Measurements from ENCODE around the gene HSF4. TPM values are rescaled to one million over a fixed set of nuclear protein-coding genes. Genes with fewer than 3 reads are reported as not detected.
A peak's percentile ranks its signal among the peaks of the same experiment; 100 is the strongest.

HSF4 gene
- total RNA-seq, 1 experiment from 2014 or later, result 1.2 TPM

DNA sequence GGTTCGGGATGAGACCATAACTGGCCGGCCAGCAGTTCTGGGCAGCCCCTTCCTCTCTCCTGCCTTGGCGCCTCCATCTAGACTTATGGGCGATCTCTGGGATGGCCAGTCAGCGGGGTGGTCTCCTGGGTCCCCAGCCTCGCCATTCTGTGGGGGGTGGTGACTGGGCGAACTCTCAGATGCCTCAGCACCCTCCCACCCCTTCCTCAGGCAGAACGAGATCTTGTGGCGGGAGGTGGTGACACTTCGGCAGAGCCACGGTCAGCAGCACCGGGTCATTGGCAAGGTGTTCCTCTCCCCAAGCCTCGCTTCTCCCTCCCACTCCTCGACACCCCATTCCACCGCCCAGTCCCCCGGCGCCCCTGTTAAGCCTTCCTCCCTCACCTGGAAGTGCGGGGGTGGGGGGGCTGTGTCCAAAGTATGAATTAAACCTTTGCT lies 1.6 kb downstream of the HSF4 start:
- H3K4ac ChIP-seq (ENCODE audit: low read depth, low read length), result no peak overlapping the region
- H3K23ac ChIP-seq (ENCODE audit: insufficient read length, low read depth, low read length), result no peak overlapping the region
- no peaks in the 10 kb centered on the region for H3K79me2 ChIP-seq (ENCODE audit: insufficient read depth, low read length)
- H2BK12ac ChIP-seq (ENCODE audit: insufficient read length, low read depth, low read length), result no peak overlapping the region
- DNase-seq, result no peak
- no peak overlapping the region for H2BK20ac ChIP-seq (ENCODE audit: low read depth, low read length, poor library complexity, severe bottlenecking)
- H3K4me1 ChIP-seq (ENCODE audit: insufficient read depth, low read length), result peaks cover 2% of the 10 kb centered on the region; the same call in 1 of the 2 replicates
- H3K27ac ChIP-seq (ENCODE audit: insufficient read length, low read depth, low read length), result no peak overlapping the region
- no peak overlapping the region for H2BK5ac ChIP-seq (ENCODE audit: insufficient read length, low read length)
- no peak overlapping the region for H3K9ac ChIP-seq (ENCODE audit: extremely low read depth, insufficient read length, low read length)
- no peaks in the 10 kb centered on the region for H3K9me3 ChIP-seq (ENCODE audit: control insufficient read depth, low read depth, low read length)
- H3K23me2 ChIP-seq (ENCODE audit: insufficient read length, low read depth, low read length, poor library complexity, severe bottlenecking), result peaks cover 14% of the 10 kb centered on the region
- H3K18ac ChIP-seq (ENCODE audit: insufficient read length, low read depth, low read length), result no peak overlapping the region
- H4K20me1 ChIP-seq (ENCODE audit: control insufficient read depth, insufficient read depth, insufficient read length), result no peaks in the 10 kb centered on the region
- TF ChIP-seq, protein P1, sequence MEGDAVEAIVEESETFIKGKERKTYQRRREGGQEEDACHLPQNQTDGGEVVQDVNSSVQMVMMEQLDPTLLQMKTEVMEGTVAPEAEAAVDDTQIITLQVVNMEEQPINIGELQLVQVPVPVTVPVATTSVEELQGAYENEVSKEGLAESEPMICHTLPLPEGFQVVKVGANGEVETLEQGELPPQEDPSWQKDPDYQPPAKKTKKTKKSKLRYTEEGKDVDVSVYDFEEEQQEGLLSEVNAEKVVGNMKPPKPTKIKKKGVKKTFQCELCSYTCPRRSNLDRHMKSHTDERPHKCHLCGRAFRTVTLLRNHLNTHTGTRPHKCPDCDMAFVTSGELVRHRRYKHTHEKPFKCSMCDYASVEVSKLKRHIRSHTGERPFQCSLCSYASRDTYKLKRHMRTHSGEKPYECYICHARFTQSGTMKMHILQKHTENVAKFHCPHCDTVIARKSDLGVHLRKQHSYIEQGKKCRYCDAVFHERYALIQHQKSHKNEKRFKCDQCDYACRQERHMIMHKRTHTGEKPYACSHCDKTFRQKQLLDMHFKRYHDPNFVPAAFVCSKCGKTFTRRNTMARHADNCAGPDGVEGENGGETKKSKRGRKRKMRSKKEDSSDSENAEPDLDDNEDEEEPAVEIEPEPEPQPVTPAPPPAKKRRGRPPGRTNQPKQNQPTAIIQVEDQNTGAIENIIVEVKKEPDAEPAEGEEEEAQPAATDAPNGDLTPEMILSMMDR (conservative IDR thresholded peaks at IDR 0.05), result no peak
- H3K79me1 ChIP-seq (ENCODE audit: insufficient read depth, low read depth, low read length, poor library complexity, severe bottlenecking), result no peaks in the 10 kb centered on the region
- Mint-ChIP-seq H3K27ac (no peak overlapping the region), H3K9me3 (peaks cover 3 to 4% of the 10 kb centered on the region in 2 experiments; a peak in 3 of 5 replicates), H3K4me1 (peaks cover 18 to 56% of the 10 kb centered on the region in 2 experiments), H3K4me3 (peak overlapping the region in 1 of 2 experiments; percentile 66; a peak in 3 of 5 replicates), H3K27me3 (ENCODE audit: low read depth) (peaks cover 92% of the 10 kb centered on the region), H3K36me3 (ENCODE audit: insufficient read depth in 1 of 3, low read depth in 3 of 3) (no peaks in the 10 kb centered on the region; a peak in 1 of 7 replicates)
- H3K14ac ChIP-seq (ENCODE audit: insufficient read depth, low read length), result no peak overlapping the region; the same call in 1 of the 2 replicates
- no peak overlapping the region for H4K5ac ChIP-seq (ENCODE audit: insufficient read length, low read depth, low read length)
- no peak overlapping the region for H3K56ac ChIP-seq (ENCODE audit: insufficient read length, low read depth, low read length)
- peaks cover 84% of the 10 kb centered on the region for H3K27me3 ChIP-seq (ENCODE audit: insufficient read depth, low read length)
- peak overlapping the region; percentile 13 for H3K4me2 ChIP-seq (ENCODE audit: insufficient read depth, insufficient read length, low read length)
- no peak overlapping the region for H2AFZ ChIP-seq (ENCODE audit: low read length)
- H4K8ac ChIP-seq (replicated peaks; ENCODE audit: insufficient read length, low read depth, low read length), result no peak overlapping the region
- H2AK5ac ChIP-seq (ENCODE audit: insufficient read length, low read length), result no peak overlapping the region
- WGBS (ENCODE audit: extremely low coverage, insufficient read length, low lambda C conversion rate), result no CpG with 5 or more reads among the region's 18 CpGs
- H2BK120ac ChIP-seq (ENCODE audit: low read depth, low read length, poor library complexity, severe bottlenecking), result no peak overlapping the region
- no peak overlapping the region for H4K91ac ChIP-seq (ENCODE audit: insufficient read length, low read depth, low read length)
- no peak overlapping the region for H3T11ph ChIP-seq (ENCODE audit: low read length)
- H2BK15ac ChIP-seq (ENCODE audit: low read depth, low read length), result no peak overlapping the region

Data from H9 (cell line).